Gastrocnemius medialis (tissue), 4 donors: ENCODE results near the gene TYW5. TPM values are rescaled to one million over a fixed set of nuclear protein-coding genes. Genes with fewer than 3 reads are reported as not detected.

Experiments
- ATAC-seq, 2 donors: fragments of 150-250 bp; one replicate each; pipeline ENCODE4 v1.9.1; 2016
- DNase-seq, 2 donors: peaks; one replicate each; pipeline ENCODE4 v3.0.0-alpha.2; 2019
- H3K27ac ChIP-seq, 4 donors: fragments of 200-600 bp; sonication (generic); 1 replicate in 1 of 4; 2 replicates in 3 of 4; pipeline ENCODE4 v1.5.1; 2016 to 2018; ENCODE audit warnings: mild to moderate bottlenecking in 2 of 4, moderate library complexity in 1 of 4
- H3K27me3 ChIP-seq, 3 donors: fragments of 200-600 bp; sonication (generic) in 2 of 3; 1 replicate in 1 of 3; 2 replicates in 2 of 3; pipeline versions ENCODE4 v1.5.1 to v1.6.0; 2016 to 2019; ENCODE audit warnings: mild to moderate bottlenecking in 1 of 3, moderate library complexity in 1 of 3
- H3K36me3 ChIP-seq, 2 donors: fragments of 200-600 bp; sonication (generic) in 1 of 2; one replicate each; pipeline ENCODE4 v1.5.1; 2017 to 2018
- H3K4me1 ChIP-seq, 2 donors: fragments of 200-600 bp; sonication (generic) in 1 of 2; one replicate each; pipeline ENCODE4 v1.5.1; 2016 to 2017; ENCODE audit warnings: mild to moderate bottlenecking in 2 of 2
- H3K4me3 ChIP-seq, 4 donors: fragments of 200-600 bp; sonication (generic) in 3 of 4; 1 replicate in 1 of 4; 2 replicates in 3 of 4; pipeline ENCODE4 v1.5.1; 2016 to 2019; ENCODE audit warnings: mild to moderate bottlenecking in 2 of 4
- H3K9me3 ChIP-seq, 3 donors: fragments of 200-600 bp; sonication (generic) in 2 of 3; 1 replicate in 1 of 3; 2 replicates in 2 of 3; pipeline ENCODE4 v1.5.1; 2016 to 2019
- CTCF ChIP-seq, 5 experiments: fragments of 450-650 bp in 3 of 5; fragments of 200-600 bp in 2 of 5; sonication (generic) in 2 of 5; IDR thresholded peaks in 4 of 5; conservative IDR thresholded peaks in 1 of 5; 1 replicate in 4 of 5; 2 replicates in 1 of 5; pipeline ENCODE4 v1.5.1; 2016 to 2019; ENCODE audit warnings: antibody characterized with exemption in 5 of 5, mild to moderate bottlenecking in 3 of 5, moderate library complexity in 3 of 5
- POLR2A ChIP-seq, 2 donors: fragments of 450-650 bp; IDR thresholded peaks; one replicate each; pipeline ENCODE4 v1.6.1; 2017; ENCODE audit warnings: antibody characterized with exemption in 2 of 2, mild to moderate bottlenecking in 2 of 2, moderate library complexity in 2 of 2
- in situ Hi-C, 4 donors: fragments of 200-750 bp; cut with MboI; loops; one replicate each; pipeline versions ENCODE4 v1.15.0 to v1.8.0; 2017; ENCODE audit warnings: low sequenced_read_pairs in 4 of 4
- intact Hi-C: fragments of 100-400 bp; cut with DNase I; formaldehyde crosslinking; loops from one replicate; pipeline ENCODE4 v1.15.1; 2023; ENCODE audit warnings: low total_unique reads
- total RNA-seq, 4 donors: library from RNA; depleted of rRNA; stranded (reverse); fragments of >200 nt; gene quantifications; one replicate each; pipeline versions ENCODE4 v1.1.0 to v1.2.3, GENCODE V29; 2016

The TYW5 gene
- total RNA-seq, 4 donors from 2014 or later = 1.7 to 4.5 (median 3.8) TPM

GRCh38 chr2:199984755-199985154, 29.5 kb upstream of the TYW5 start:
- Histone ChIP-seq H3K9me3 (no peaks in the 10 kb centered on the region), H3K4me1 (peaks cover 5 to 6% of the 10 kb centered on the region in 2 donors), H3K36me3 (no peaks in the 10 kb centered on the region), H3K27ac (no peak overlapping the region), H3K27me3 (no peaks in the 10 kb centered on the region), H3K4me3 (no peak overlapping the region)
- ATAC-seq = no peak
- no peak for DNase-seq
- TF ChIP-seq CTCF (IDR thresholded peaks at IDR 0.05 in 4 of 5, conservative IDR thresholded peaks at IDR 0.05 in 1 of 5) = no peak
- no peak for TF ChIP-seq POLR2A (IDR thresholded peaks at IDR 0.05)
- in situ Hi-C loops (loop anchor here in 1 of 4 donors (5.0 kb wide), 1 partner anchor 493 kb away; no protein-coding TSS in a partner anchor), intact Hi-C loops (loop anchor here (5.0 kb wide), 1 partner anchor 323 kb away; the partner anchor contains the start of gene SPATS2L)

DNA sequence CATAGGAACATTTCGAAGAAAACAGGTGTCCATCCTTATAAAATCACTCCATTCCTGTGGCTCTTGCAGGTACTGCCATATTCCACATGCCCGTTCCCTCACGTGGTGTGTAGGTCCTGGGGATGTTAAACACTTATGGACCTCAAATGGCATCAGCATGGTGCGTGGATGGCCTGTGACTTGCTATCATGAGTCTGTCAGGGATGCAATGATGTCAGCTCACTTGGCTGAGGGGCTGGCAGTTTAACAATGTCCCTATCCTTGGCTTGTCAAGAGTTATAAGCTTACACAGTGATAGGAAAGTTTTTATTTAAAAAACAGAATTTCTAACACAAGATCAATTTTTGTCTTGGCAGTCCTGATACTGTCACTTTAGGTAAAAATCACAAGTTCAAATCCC, 28.9 kb upstream of the TYW5 start:
- DNase-seq = no peak
- intact Hi-C loops = loop anchor here (5.0 kb wide), 1 partner anchor 323 kb away; the partner anchor contains the start of gene SPATS2L
- Histone ChIP-seq H3K9me3 (no peaks in the 10 kb centered on the region), H3K4me3 (no peak overlapping the region), H3K36me3 (no peaks in the 10 kb centered on the region), H3K27ac (no peak overlapping the region), H3K27me3 (no peaks in the 10 kb centered on the region), H3K4me1 (peaks cover 6 to 8% of the 10 kb centered on the region in 2 donors)
- no peak for TF ChIP-seq CTCF (IDR thresholded peaks at IDR 0.05 in 4 of 5, conservative IDR thresholded peaks at IDR 0.05 in 1 of 5)
- no peak for TF ChIP-seq POLR2A (IDR thresholded peaks at IDR 0.05)
- in situ Hi-C loops = no loop called here
- ATAC-seq = no peak

DNA sequence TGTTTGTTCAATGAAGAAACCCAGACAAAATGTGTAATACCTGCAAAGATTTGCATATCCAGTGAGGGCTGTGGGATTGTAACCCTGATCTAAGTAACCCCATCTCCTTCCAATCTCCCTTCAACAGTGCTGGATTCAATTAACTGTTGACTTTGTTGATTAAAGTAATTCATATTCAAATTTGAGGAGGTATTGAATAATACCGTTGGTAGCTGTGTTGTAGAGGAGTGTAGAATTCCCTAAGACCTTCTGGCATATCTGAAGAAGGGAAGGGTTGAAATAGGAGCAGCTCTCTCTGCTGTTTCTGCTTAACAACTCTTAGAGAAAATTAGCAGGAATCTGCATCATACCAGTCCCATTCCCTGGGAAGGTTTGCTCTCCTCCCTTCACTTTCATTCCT, 28.2 kb upstream of the TYW5 start:
- Histone ChIP-seq H3K9me3 (no peaks in the 10 kb centered on the region), H3K4me1 (peaks cover 6 to 8% of the 10 kb centered on the region in 2 donors), H3K36me3 (no peaks in the 10 kb centered on the region), H3K27me3 (no peaks in the 10 kb centered on the region), H3K27ac (no peak overlapping the region), H3K4me3 (no peak overlapping the region)
- intact Hi-C loops = loop anchor here (5.0 kb wide), 1 partner anchor 324 kb away; the partner anchor contains the start of gene SPATS2L
- no peak for ATAC-seq
- no peak for TF ChIP-seq POLR2A (IDR thresholded peaks at IDR 0.05)
- TF ChIP-seq CTCF (IDR thresholded peaks at IDR 0.05 in 4 of 5, conservative IDR thresholded peaks at IDR 0.05 in 1 of 5) = no peak
- DNase-seq = no peak
- in situ Hi-C loops = no loop called here

DNA sequence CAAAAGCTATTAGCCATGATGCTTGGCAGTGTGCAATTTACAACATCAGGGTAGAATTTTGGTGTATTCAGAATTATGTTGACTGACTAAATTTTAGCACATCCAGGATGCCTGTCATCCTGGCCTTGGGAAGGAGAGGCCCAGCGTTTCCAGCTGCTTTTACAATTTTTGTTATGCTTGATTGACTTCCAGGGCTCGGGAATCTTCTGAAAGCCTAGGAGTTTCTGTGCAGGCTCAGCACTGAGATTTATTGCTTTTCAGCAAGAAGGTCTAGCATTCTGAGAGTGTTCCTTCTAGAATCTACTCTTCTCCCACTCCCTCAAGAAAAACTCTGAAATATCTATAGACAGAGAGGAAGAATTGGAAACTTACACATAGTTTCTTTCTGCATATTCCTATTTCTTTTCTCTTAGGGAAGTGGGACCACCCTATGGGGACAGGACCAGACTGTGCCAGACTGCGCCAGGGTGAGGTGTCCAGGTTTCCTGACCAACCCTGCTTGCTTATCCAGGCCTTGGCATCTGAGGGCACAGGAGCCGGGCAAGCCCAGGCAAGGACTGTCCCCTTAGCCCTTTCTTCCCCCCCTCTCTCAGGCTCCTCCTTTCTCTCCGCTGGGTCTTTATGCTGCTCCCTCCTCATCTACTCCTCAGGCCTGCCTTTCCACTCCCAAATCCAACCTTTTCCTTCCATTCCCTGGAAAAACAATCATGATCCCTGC, 27.0 kb upstream of the TYW5 start:
- in situ Hi-C loops (no loop called here), intact Hi-C loops (loop anchor here (5.0 kb wide), 1 partner anchor 325 kb away; the partner anchor contains the start of gene SPATS2L)
- H3K27me3 ChIP-seq = no peaks in the 10 kb centered on the region
- no peak for ATAC-seq
- H3K36me3 ChIP-seq = no peaks in the 10 kb centered on the region
- no peak overlapping the region for H3K27ac ChIP-seq
- no peak overlapping the region for H3K4me3 ChIP-seq
- TF ChIP-seq CTCF (IDR thresholded peaks at IDR 0.05 in 4 of 5, conservative IDR thresholded peaks at IDR 0.05 in 1 of 5) = no peak
- TF ChIP-seq POLR2A (IDR thresholded peaks at IDR 0.05) = no peak
- DNase-seq = no peak
- no peaks in the 10 kb centered on the region for H3K9me3 ChIP-seq
- H3K4me1 ChIP-seq = peaks cover 0 to 8% of the 10 kb centered on the region in 2 donors
